Measurements from ENCODE around the gene PRKG1. TPM values are rescaled to one million over a fixed set of nuclear protein-coding genes. Genes with fewer than 3 reads are reported as not detected.

PRKG1 gene
- total RNA-seq, 1 donor from 2014 or later, result 26.4 TPM

GRCh38 chr10:52071814-52072213, 997.5 kb downstream of the PRKG1 start:
- no peaks in the 10 kb centered on the region for H3K36me3 ChIP-seq
- Mint-ChIP-seq H3K36me3 (no peaks in the 10 kb centered on the region), H3K4me3 (no peak overlapping the region), H3K9me3 (no peaks in the 10 kb centered on the region), H3K4me1 (no peaks in the 10 kb centered on the region), H3K27ac (no peak overlapping the region), H3K27me3 (ENCODE audit: insufficient read depth, low read depth) (peaks cover 3% of the 10 kb centered on the region)
- H3K27ac ChIP-seq, result no peak overlapping the region
- H3K9me3 ChIP-seq (ENCODE audit: low read depth), result no peaks in the 10 kb centered on the region
- no peak overlapping the region for H2AFZ ChIP-seq (replicated peaks)
- H3K9ac ChIP-seq, result no peak overlapping the region
- no peak overlapping the region for H3K4me2 ChIP-seq
- H3K27me3 ChIP-seq, result no peaks in the 10 kb centered on the region
- DNase-seq (ENCODE audit: low spot score), result no peak
- TF ChIP-seq EZH2phosphoT487 (IDR thresholded peaks at IDR 0.05), result no peak
- H3K4me3 ChIP-seq, result no peak overlapping the region
- no peaks in the 10 kb centered on the region for H4K20me1 ChIP-seq (ENCODE audit: low read depth)
- no peaks in the 10 kb centered on the region for H3K4me1 ChIP-seq
- H3F3A ChIP-seq (ENCODE audit: low read depth), result no peaks in the 10 kb centered on the region
- no peaks in the 10 kb centered on the region for H3K79me2 ChIP-seq (ENCODE audit: low read depth)

GRCh38 chr10:52074505-52075026, 1000.3 kb downstream of the PRKG1 start:
- no peaks in the 10 kb centered on the region for H3K4me1 Mint-ChIP-seq
- Histone ChIP-seq H3K4me2 (no peak overlapping the region), H3K9me3 (ENCODE audit: low read depth) (no peaks in the 10 kb centered on the region), H2AFZ (replicated peaks) (no peak overlapping the region), H3K36me3 (no peaks in the 10 kb centered on the region), H3F3A (ENCODE audit: low read depth) (no peaks in the 10 kb centered on the region), H3K9ac (no peak overlapping the region), H3K27me3 (no peaks in the 10 kb centered on the region), H3K4me1 (no peaks in the 10 kb centered on the region), H3K27ac (no peak overlapping the region), H3K79me2 (ENCODE audit: low read depth) (no peaks in the 10 kb centered on the region), H3K4me3 (no peak overlapping the region), H4K20me1 (ENCODE audit: low read depth) (no peaks in the 10 kb centered on the region)
- no peaks in the 10 kb centered on the region for H3K9me3 Mint-ChIP-seq
- H3K27ac Mint-ChIP-seq, result no peak overlapping the region
- H3K36me3 Mint-ChIP-seq, result no peaks in the 10 kb centered on the region
- peaks cover 3% of the 10 kb centered on the region for H3K27me3 Mint-ChIP-seq (ENCODE audit: insufficient read depth, low read depth)
- DNase-seq (ENCODE audit: low spot score), result no peak
- H3K4me3 Mint-ChIP-seq, result no peak overlapping the region
- TF ChIP-seq EZH2 (IDR thresholded peaks at IDR 0.05) (no peak), CTCF (IDR thresholded peaks at IDR 0.05) (no peak), EZH2phosphoT487 (IDR thresholded peaks at IDR 0.05) (no peak)

- Mint-ChIP-seq H3K4me3 (no peak overlapping the region), H3K36me3 (no peaks in the 10 kb centered on the region), H3K9me3 (no peaks in the 10 kb centered on the region), H3K27me3 (ENCODE audit: insufficient read depth, low read depth) (peaks cover 3% of the 10 kb centered on the region), H3K4me1 (no peaks in the 10 kb centered on the region), H3K27ac (no peak overlapping the region)
- no peak overlapping the region for H3K4me3 ChIP-seq
- no peaks in the 10 kb centered on the region for H4K20me1 ChIP-seq (ENCODE audit: low read depth)
- H2AFZ ChIP-seq (replicated peaks), result no peak overlapping the region
- no peaks in the 10 kb centered on the region for H3K9me3 ChIP-seq (ENCODE audit: low read depth)
- no peak overlapping the region for H3K27ac ChIP-seq
- TF ChIP-seq EZH2phosphoT487 (IDR thresholded peaks at IDR 0.05), result no peak
- no peak for TF ChIP-seq EZH2 (IDR thresholded peaks at IDR 0.05)
- TF ChIP-seq CTCF (IDR thresholded peaks at IDR 0.05), result no peak
- H3K36me3 ChIP-seq, result no peaks in the 10 kb centered on the region
- no peaks in the 10 kb centered on the region for H3K4me1 ChIP-seq
- H3K27me3 ChIP-seq, result no peaks in the 10 kb centered on the region
- H3F3A ChIP-seq (ENCODE audit: low read depth), result no peaks in the 10 kb centered on the region
- H3K9ac ChIP-seq, result no peak overlapping the region
- no peaks in the 10 kb centered on the region for H3K79me2 ChIP-seq (ENCODE audit: low read depth)
- no peak overlapping the region for H3K4me2 ChIP-seq
- no peak for DNase-seq (ENCODE audit: low spot score)
These were observed 1003.5 kb downstream of the PRKG1 start for GRCh38 chr10:52077814-52078213.

- Histone ChIP-seq H2AFZ (replicated peaks) (no peak overlapping the region), H3K27ac (no peak overlapping the region), H3K4me3 (no peak overlapping the region), H3K27me3 (no peaks in the 10 kb centered on the region), H3K9me3 (ENCODE audit: low read depth) (no peaks in the 10 kb centered on the region), H3K9ac (no peak overlapping the region), H3K4me1 (no peaks in the 10 kb centered on the region), H3K4me2 (no peak overlapping the region), H3F3A (ENCODE audit: low read depth) (no peaks in the 10 kb centered on the region), H4K20me1 (ENCODE audit: low read depth) (no peaks in the 10 kb centered on the region), H3K79me2 (ENCODE audit: low read depth) (no peaks in the 10 kb centered on the region), H3K36me3 (no peaks in the 10 kb centered on the region)
- Mint-ChIP-seq H3K4me1 (no peaks in the 10 kb centered on the region), H3K27me3 (ENCODE audit: insufficient read depth, low read depth) (peaks cover 3% of the 10 kb centered on the region), H3K4me3 (no peak overlapping the region), H3K9me3 (no peaks in the 10 kb centered on the region), H3K36me3 (no peaks in the 10 kb centered on the region), H3K27ac (no peak overlapping the region)
- no peak for TF ChIP-seq EZH2 (IDR thresholded peaks at IDR 0.05)
- no peak for TF ChIP-seq CTCF (IDR thresholded peaks at IDR 0.05)
- no peak for TF ChIP-seq EZH2phosphoT487 (IDR thresholded peaks at IDR 0.05)
- DNase-seq (ENCODE audit: low spot score), result no peak
These were observed 1004.2 kb downstream of the PRKG1 start for GRCh38 chr10:52078397-52078937.
